Mesendoderm (in vitro differentiated cells): Measurements from ENCODE around the gene CCBE1.

ENCODE experiments used
- DNase-seq: peaks from one replicate; pipeline ENCODE4 v3.0.0; 2013
- H2AK5ac ChIP-seq: 2 replicates; pipeline ENCODE4 v1.6.1; 2013; ENCODE audit warnings: low read length, inconsistent platforms
- H2BK120ac ChIP-seq: 2 replicates; pipeline ENCODE4 v1.6.1; 2013; ENCODE audit warnings: low read depth, mild to moderate bottlenecking, low read length, moderate library complexity, mixed read lengths
- H2BK15ac ChIP-seq: replicated peaks from 2 replicates; pipeline ENCODE4 v1.6.1; 2013; ENCODE audit warnings: low read depth, mild to moderate bottlenecking, moderate library complexity
- H2BK5ac ChIP-seq: 2 replicates; pipeline ENCODE4 v1.6.1; 2013; ENCODE audit warnings: low read length, inconsistent platforms
- H3K18ac ChIP-seq: 2 replicates; pipeline ENCODE4 v1.6.1; 2013; ENCODE audit warnings: mild to moderate bottlenecking, low read length, mixed read lengths
- H3K23ac ChIP-seq: one replicate; pipeline ENCODE4 v1.6.1; 2013; ENCODE audit warnings: low read length
- H3K27ac ChIP-seq: 2 replicates; pipeline ENCODE4 v1.5.1; 2013; ENCODE audit warnings: low read depth, mild to moderate bottlenecking, inconsistent platforms, low read length, moderate library complexity
- H3K27me3 ChIP-seq: 2 replicates; pipeline ENCODE4 v1.6.1; 2013; ENCODE audit warnings: low read length, control low read depth, mild to moderate bottlenecking, inconsistent platforms; ENCODE audit not compliant: insufficient read depth, poor library complexity
- H3K36me3 ChIP-seq: 2 replicates; pipeline ENCODE4 v1.6.1; 2013; ENCODE audit warnings: low read length, inconsistent platforms; ENCODE audit not compliant: control insufficient read depth, insufficient read depth
- H3K4ac ChIP-seq: one replicate; pipeline ENCODE4 v1.6.1; 2013; ENCODE audit warnings: low read depth, mild to moderate bottlenecking, low read length, moderate library complexity
- H3K4me1 ChIP-seq: 2 replicates; pipeline ENCODE4 v1.6.1; 2013; ENCODE audit warnings: low read depth, low read length, inconsistent platforms; ENCODE audit not compliant: control insufficient read depth
- H3K4me2 ChIP-seq: 2 replicates; pipeline ENCODE4 v1.6.1; 2013; ENCODE audit warnings: low read length
- H3K4me3 ChIP-seq: 2 replicates; pipeline ENCODE4 v1.5.1; 2013; ENCODE audit warnings: mild to moderate bottlenecking, low read length
- H3K56ac ChIP-seq: one replicate; pipeline ENCODE4 v1.6.1; 2013; ENCODE audit warnings: low read length
- H3K79me1 ChIP-seq: 2 replicates; pipeline ENCODE4 v1.6.1; 2013; ENCODE audit warnings: low read length, inconsistent platforms
- H3K79me2 ChIP-seq: 2 replicates; pipeline ENCODE4 v1.6.1; 2013; ENCODE audit warnings: mild to moderate bottlenecking, low read length; ENCODE audit not compliant: control insufficient read depth, insufficient read depth
- H3K9ac ChIP-seq: 2 replicates; pipeline ENCODE4 v1.6.1; 2013; ENCODE audit warnings: low read length, inconsistent platforms
- H4K5ac ChIP-seq: one replicate; pipeline ENCODE4 v1.6.1; 2013; ENCODE audit warnings: low read length
- H4K8ac ChIP-seq: one replicate; pipeline ENCODE4 v1.6.1; 2013; ENCODE audit warnings: low read depth, mild to moderate bottlenecking, control low read depth, low read length, moderate library complexity
- WGBS: extraction: QIAGEN DNeasy Blood & Tissue Kit; methylation state at CpG from one replicate; pipeline ENCODE4 v1.1.7; 2013; ENCODE audit warnings: low lambda C conversion rate, missing lambda C conversion rate; ENCODE audit not compliant: insufficient coverage; ENCODE audit errors: extremely low coverage; 5-methylcytosine and 5-hydroxymethylcytosine counted together

The CCBE1 gene

DNA sequence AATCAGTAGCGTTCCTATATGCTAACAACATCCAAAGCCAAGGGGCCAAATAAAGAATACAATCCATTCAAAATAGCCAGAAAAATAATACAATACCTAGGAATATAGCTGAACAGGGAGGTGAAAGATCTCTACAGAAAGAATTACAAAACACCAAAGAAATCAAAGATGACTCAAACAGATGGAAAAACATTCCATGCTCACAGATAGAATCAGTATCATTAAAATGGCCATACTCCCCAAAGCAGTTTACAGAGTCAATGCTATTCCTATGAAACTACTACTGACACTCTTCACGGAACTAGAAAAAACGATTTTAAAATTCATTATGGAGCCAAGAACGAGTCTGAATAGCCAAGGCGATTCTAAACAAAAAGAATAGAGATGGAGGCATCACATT, 57.4 kb downstream of the CCBE1 start:
- H2BK5ac ChIP-seq, result no peak overlapping the region
- no peaks in the 10 kb centered on the region for H3K79me2 ChIP-seq
- no peak overlapping the region for H3K9ac ChIP-seq
- H3K4me3 ChIP-seq, result no peak overlapping the region
- no peaks in the 10 kb centered on the region for H3K4me1 ChIP-seq
- no peak overlapping the region for H3K27ac ChIP-seq
- H2AK5ac ChIP-seq, result no peak overlapping the region
- no peak overlapping the region for H4K8ac ChIP-seq
- H3K27me3 ChIP-seq, result no peaks in the 10 kb centered on the region
- H3K79me1 ChIP-seq, result no peaks in the 10 kb centered on the region
- no peak overlapping the region for H3K18ac ChIP-seq
- H2BK120ac ChIP-seq, result no peak overlapping the region
- H3K36me3 ChIP-seq, result no peaks in the 10 kb centered on the region
- no peak overlapping the region for H3K56ac ChIP-seq
- H3K4ac ChIP-seq, result no peak overlapping the region
- H4K5ac ChIP-seq, result no peak overlapping the region
- no peak overlapping the region for H3K4me2 ChIP-seq
- H3K23ac ChIP-seq, result no peak overlapping the region
- no CpG with 5 or more reads among the region's 5 CpGs for WGBS
- DNase-seq, result no peak
- no peak overlapping the region for H2BK15ac ChIP-seq

- no peak overlapping the region for H3K9ac ChIP-seq
- no peaks in the 10 kb centered on the region for H3K36me3 ChIP-seq
- no peak overlapping the region for H2BK5ac ChIP-seq
- no peak overlapping the region for H3K4me2 ChIP-seq
- H2AK5ac ChIP-seq, result no peak overlapping the region
- no peak overlapping the region for H3K27ac ChIP-seq
- H3K79me2 ChIP-seq, result no peaks in the 10 kb centered on the region
- no peak overlapping the region for H2BK15ac ChIP-seq
- H3K4me3 ChIP-seq, result no peak overlapping the region
- no peak overlapping the region for H2BK120ac ChIP-seq
- no peak overlapping the region for H3K18ac ChIP-seq
- DNase-seq, result no peak
- H4K5ac ChIP-seq, result no peak overlapping the region
- no peaks in the 10 kb centered on the region for H3K27me3 ChIP-seq
- no peak overlapping the region for H3K56ac ChIP-seq
- H3K23ac ChIP-seq, result no peak overlapping the region
- WGBS, result no CpG with 5 or more reads among the region's 2 CpGs
- H4K8ac ChIP-seq, result no peak overlapping the region
- H3K79me1 ChIP-seq, result no peaks in the 10 kb centered on the region
- H3K4me1 ChIP-seq, result no peaks in the 10 kb centered on the region
- H3K4ac ChIP-seq, result no peak overlapping the region
Observed at GRCh38 chr18:59639136-59639535, 58.1 kb downstream of the CCBE1 start.

- no peak for DNase-seq
- Histone ChIP-seq H2BK120ac (no peak overlapping the region), H3K36me3 (no peaks in the 10 kb centered on the region), H4K5ac (no peak overlapping the region), H3K27me3 (no peaks in the 10 kb centered on the region), H3K56ac (no peak overlapping the region), H3K18ac (no peak overlapping the region), H3K79me1 (no peaks in the 10 kb centered on the region), H3K79me2 (no peaks in the 10 kb centered on the region), H2BK5ac (no peak overlapping the region), H3K27ac (no peak overlapping the region), H2BK15ac (no peak overlapping the region), H3K9ac (no peak overlapping the region), H3K4me1 (no peaks in the 10 kb centered on the region), H3K4me2 (no peak overlapping the region), H3K23ac (no peak overlapping the region), H4K8ac (peak overlapping the region; percentile 14), H3K4ac (no peak overlapping the region), H3K4me3 (no peak overlapping the region), H2AK5ac (no peak overlapping the region)
- no CpG with 5 or more reads among the region's 4 CpGs for WGBS
Observed at GRCh38 chr18:59633961-59634485, 63.2 kb downstream of the CCBE1 start.

- Histone ChIP-seq H2BK15ac (no peak overlapping the region), H2BK120ac (no peak overlapping the region), H3K4me1 (no peaks in the 10 kb centered on the region), H3K18ac (no peak overlapping the region), H3K4me2 (no peak overlapping the region), H3K36me3 (no peaks in the 10 kb centered on the region), H4K5ac (no peak overlapping the region), H2AK5ac (no peak overlapping the region), H3K79me2 (no peaks in the 10 kb centered on the region), H3K79me1 (no peaks in the 10 kb centered on the region), H3K9ac (no peak overlapping the region), H3K4me3 (no peak overlapping the region), H4K8ac (no peak overlapping the region), H3K56ac (no peak overlapping the region), H3K4ac (no peak overlapping the region), H2BK5ac (no peak overlapping the region), H3K27me3 (no peaks in the 10 kb centered on the region), H3K27ac (no peak overlapping the region), H3K23ac (no peak overlapping the region)
- WGBS, result no CpG with 5 or more reads among the region's 7 CpGs
- no peak for DNase-seq
Observed at GRCh38 chr18:59633317-59633716, 63.9 kb downstream of the CCBE1 start.

DNA sequence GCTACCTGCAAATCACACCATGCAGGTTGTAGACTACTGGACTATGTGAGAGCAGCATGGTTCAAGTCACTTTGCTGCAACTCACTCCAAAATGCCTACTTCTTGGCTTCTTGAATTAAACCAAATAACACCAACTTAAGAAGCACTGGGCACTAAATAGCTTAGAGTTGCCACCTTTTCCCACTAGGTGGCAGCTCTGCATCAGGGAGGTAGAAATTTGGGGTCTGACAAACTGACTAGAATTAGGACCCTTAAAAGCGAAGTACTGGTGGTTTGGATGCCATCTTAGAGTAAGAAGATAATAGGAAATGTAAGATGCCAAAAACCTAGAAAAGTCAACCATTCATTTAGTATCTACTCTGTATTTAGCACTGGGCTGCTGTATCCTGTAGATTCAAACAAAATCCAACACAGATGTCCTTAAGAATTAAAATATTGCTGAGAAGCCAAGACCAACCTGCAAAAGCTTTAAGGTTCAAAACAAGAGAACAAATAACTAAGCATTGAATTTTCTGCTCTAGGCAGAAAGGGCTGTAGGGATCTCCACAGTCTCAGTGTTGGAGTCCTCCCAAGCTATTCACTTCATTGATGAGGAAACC, 65.5 kb downstream of the CCBE1 start:
- no peak overlapping the region for H4K5ac ChIP-seq
- no peak overlapping the region for H3K4me3 ChIP-seq
- H3K4me1 ChIP-seq, result no peaks in the 10 kb centered on the region
- H4K8ac ChIP-seq, result no peak overlapping the region
- no peak overlapping the region for H2BK120ac ChIP-seq
- WGBS, result no CpG with 5 or more reads among the region's 1 CpG
- no peak overlapping the region for H3K4ac ChIP-seq
- no peak overlapping the region for H3K4me2 ChIP-seq
- peak; percentile 53 for DNase-seq
- H3K9ac ChIP-seq, result no peak overlapping the region
- no peak overlapping the region for H2BK15ac ChIP-seq
- H3K23ac ChIP-seq, result no peak overlapping the region
- H3K27me3 ChIP-seq, result no peaks in the 10 kb centered on the region
- H3K36me3 ChIP-seq, result no peaks in the 10 kb centered on the region
- H3K18ac ChIP-seq, result no peak overlapping the region
- no peak overlapping the region for H2AK5ac ChIP-seq
- no peaks in the 10 kb centered on the region for H3K79me2 ChIP-seq
- H2BK5ac ChIP-seq, result no peak overlapping the region
- no peaks in the 10 kb centered on the region for H3K79me1 ChIP-seq
- no peak overlapping the region for H3K56ac ChIP-seq
- no peak overlapping the region for H3K27ac ChIP-seq

DNA sequence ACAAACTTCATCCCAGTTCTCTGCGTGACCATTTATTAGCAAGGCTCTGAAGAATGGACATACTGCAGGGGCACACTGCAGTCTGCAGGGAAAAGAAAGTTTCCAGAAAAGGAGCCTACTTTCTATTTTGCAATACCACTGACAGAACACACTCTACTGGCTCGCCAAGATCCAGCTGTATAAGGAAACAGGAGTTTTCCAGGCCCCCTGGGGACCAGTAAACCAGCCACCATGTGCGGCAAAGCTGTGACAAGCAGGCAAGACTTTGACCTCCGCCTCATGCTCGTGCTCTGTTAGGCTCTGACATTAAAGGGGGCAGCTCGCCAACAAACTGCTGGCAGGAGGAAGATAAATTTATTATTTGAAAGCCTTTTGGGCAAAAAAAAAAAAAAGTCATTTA, 67.3 kb downstream of the CCBE1 start:
- H3K56ac ChIP-seq, result no peak overlapping the region
- no peak overlapping the region for H2BK120ac ChIP-seq
- H4K5ac ChIP-seq, result no peak overlapping the region
- H2BK15ac ChIP-seq, result no peak overlapping the region
- no peaks in the 10 kb centered on the region for H3K79me2 ChIP-seq
- no peaks in the 10 kb centered on the region for H3K79me1 ChIP-seq
- no peak overlapping the region for H3K27ac ChIP-seq
- H3K4ac ChIP-seq, result no peak overlapping the region
- H3K9ac ChIP-seq, result no peak overlapping the region
- H3K36me3 ChIP-seq, result no peaks in the 10 kb centered on the region
- no peak overlapping the region for H4K8ac ChIP-seq
- no peaks in the 10 kb centered on the region for H3K4me1 ChIP-seq
- H3K18ac ChIP-seq, result no peak overlapping the region
- H2AK5ac ChIP-seq, result no peak overlapping the region
- H3K23ac ChIP-seq, result no peak overlapping the region
- H2BK5ac ChIP-seq, result no peak overlapping the region
- H3K27me3 ChIP-seq, result no peaks in the 10 kb centered on the region
- no peak for DNase-seq
- WGBS, result no CpG with 5 or more reads among the region's 6 CpGs
- no peak overlapping the region for H3K4me3 ChIP-seq
- H3K4me2 ChIP-seq, result no peak overlapping the region
